CD14-positive monocyte (primary cell): Measurements from ENCODE around the gene GNB3. TPM values are rescaled to one million over a fixed set of nuclear protein-coding genes. Genes with fewer than 3 reads are reported as not detected.

ENCODE experiments used
- DNase-seq, 3 donors: peaks; one replicate each; pipeline ENCODE4 v3.0.0-alpha.2; 2011 to 2022
- H2AFZ ChIP-seq: 2 replicates; pipeline ENCODE4 v1.6.0; 2012; ENCODE audit warnings: mild to moderate bottlenecking, low read depth, low read length, inconsistent platforms; ENCODE audit not compliant: insufficient read depth, poor library complexity, severe bottlenecking
- H3K27ac ChIP-seq, 2 donors: 1 replicate in 1 of 2; 2 replicates in 1 of 2; pipeline ENCODE4 v1.5.1; 2012 to 2013; ENCODE audit warnings: low read length in 2 of 2, control low read depth in 1 of 2, inconsistent platforms in 1 of 2, low read depth in 1 of 2, mild to moderate bottlenecking in 1 of 2
- H3K27me3 ChIP-seq, 2 donors: one replicate each; pipeline versions ENCODE4 v1.6.0 to v1.6.1; 2011 to 2013; ENCODE audit warnings: low read length in 2 of 2; ENCODE audit not compliant: control insufficient read depth in 2 of 2, insufficient read depth in 2 of 2
- H3K36me3 ChIP-seq, 2 donors: replicated peaks in 1 of 2; 1 replicate in 1 of 2; 2 replicates in 1 of 2; pipeline versions ENCODE4 v1.5.1 to v1.6.1; 2012 to 2013; ENCODE audit warnings: low read length in 2 of 2, control low read depth in 1 of 2, inconsistent platforms in 1 of 2, mild to moderate bottlenecking in 1 of 2; ENCODE audit not compliant: insufficient read depth in 2 of 2, control insufficient read depth in 1 of 2
- H3K4me1 ChIP-seq, 2 donors: 1 replicate in 1 of 2; 2 replicates in 1 of 2; pipeline versions ENCODE4 v1.5.1 to v1.6.1; 2012 to 2013; ENCODE audit warnings: low read length in 2 of 2, control low read depth in 1 of 2, inconsistent platforms in 1 of 2, mild to moderate bottlenecking in 1 of 2, moderate library complexity in 1 of 2; ENCODE audit not compliant: insufficient read depth in 2 of 2, control insufficient read depth in 1 of 2
- H3K4me2 ChIP-seq: replicated peaks from 2 replicates; pipeline ENCODE3; 2012; ENCODE audit warnings: low read length, moderate library complexity, mild to moderate bottlenecking; ENCODE audit not compliant: poor library complexity, severe bottlenecking; ENCODE audit errors: extremely low read depth
- H3K4me3 ChIP-seq, 3 experiments: fragments of 200-600 bp in 1 of 3; sonication (generic) in 1 of 3; replicated peaks in 1 of 3; 1 replicate in 2 of 3; 2 replicates in 1 of 3; pipeline ENCODE4 v1.5.1; 2011 to 2013; ENCODE audit warnings: low read length in 3 of 3, mild to moderate bottlenecking in 3 of 3, control low read depth in 2 of 3, low read depth in 2 of 3, inconsistent platforms in 1 of 3, moderate library complexity in 1 of 3
- H3K79me2 ChIP-seq: 2 replicates; pipeline ENCODE4 v1.6.0; 2012; ENCODE audit warnings: mild to moderate bottlenecking, control low read depth, inconsistent platforms, low read length, moderate library complexity; ENCODE audit not compliant: insufficient read depth
- H3K9ac ChIP-seq: 2 replicates; pipeline ENCODE4 v1.6.0; 2017; ENCODE audit warnings: low read length, mild to moderate bottlenecking; ENCODE audit not compliant: insufficient read depth, poor library complexity, severe bottlenecking
- H3K9me3 ChIP-seq, 2 donors: replicated peaks in 1 of 2; 1 replicate in 1 of 2; 2 replicates in 1 of 2; pipeline versions ENCODE4 v1.5.1 to v1.6.1; 2012 to 2013; ENCODE audit warnings: low read length in 2 of 2, control low read depth in 1 of 2; ENCODE audit not compliant: control insufficient read depth in 1 of 2, insufficient read depth in 1 of 2
- H4K20me1 ChIP-seq: 2 replicates; pipeline ENCODE4 v1.6.0; 2012; ENCODE audit warnings: mild to moderate bottlenecking, low read length, control low read depth, moderate library complexity; ENCODE audit not compliant: insufficient read depth
- H3K27ac Mint-ChIP-seq, 7 donors: one replicate each; pipeline ENCODE4 v1.8.0; 2020; ENCODE audit warnings: mild to moderate bottlenecking in 7 of 7, mixed read lengths in 7 of 7, moderate library complexity in 6 of 7, inconsistent platforms in 2 of 7
- H3K27me3 Mint-ChIP-seq, 3 donors: one replicate each; pipeline ENCODE4 v1.8.0; 2021 to 2022; ENCODE audit warnings: low read depth in 3 of 3, mild to moderate bottlenecking in 3 of 3, mixed read lengths in 3 of 3, moderate library complexity in 3 of 3, inconsistent platforms in 1 of 3
- H3K36me3 Mint-ChIP-seq, 2 donors: one replicate each; pipeline ENCODE4 v1.8.0; 2020; ENCODE audit warnings: mixed read lengths in 2 of 2, inconsistent platforms in 1 of 2, mild to moderate bottlenecking in 1 of 2
- H3K4me1 Mint-ChIP-seq: one replicate; pipeline ENCODE4 v1.8.0; 2020; ENCODE audit warnings: mild to moderate bottlenecking, mixed read lengths
- H3K4me3 Mint-ChIP-seq, 2 donors: one replicate each; pipeline ENCODE4 v1.8.0; 2020; ENCODE audit warnings: mild to moderate bottlenecking in 2 of 2, mixed read lengths in 2 of 2, moderate library complexity in 1 of 2
- H3K9me3 Mint-ChIP-seq, 7 donors: one replicate each; pipeline ENCODE4 v1.8.0; 2020 to 2022; ENCODE audit warnings: mixed read lengths in 7 of 7, mild to moderate bottlenecking in 6 of 7, moderate library complexity in 6 of 7, inconsistent platforms in 2 of 7
- CTCF ChIP-seq: fragments of 200-600 bp; IDR thresholded peaks from one replicate; pipeline ENCODE4 v1.8.0; 2022; ENCODE audit warnings: antibody characterized with exemption, mild to moderate bottlenecking
- WGBS: methylation state at CpG from one replicate; pipeline ENCODE4 v1.1.5; 2013; ENCODE audit warnings: missing lambda C conversion rate; ENCODE audit not compliant: insufficient coverage; 5-methylcytosine and 5-hydroxymethylcytosine counted together
- intact Hi-C, 2 donors: fragments of 100-400 bp; cut with micrococcal nuclease; formaldehyde crosslinking; loops; one replicate each; pipeline versions ENCODE4 v1.15.0 to v1.15.1; 2023
- polyA plus RNA-seq, 3 donors: library from polyadenylated mRNA; depleted of rRNA in 1 of 3; unstranded in 2 of 3; stranded (reverse) in 1 of 3; fragments of 300-500 nt in 2 of 3; fragments of >200 nt in 1 of 3; fragmentation: Illumina TruSeq in 2 of 3; gene quantifications; 1 replicate in 2 of 3; 2 replicates in 1 of 3; pipeline ENCODE4 v1.2.3, GENCODE V29; 2012 to 2021

GNB3 gene
- polyA plus RNA-seq, 3 donors: 0.31 TPM; not detected in 2

GRCh38 chr12:6827982-6828780, 12.5 kb upstream of the GNB3 start, which contains the start of gene P3H3:
Gene P3H3, plus strand, starts transcription at chr12:6828407. Its CDS starts 34 bp downstream, at chr12:6828441.
- DNase-seq: no peak
- no peak within 1 kb of the TSS for H3K27ac ChIP-seq
- Mint-ChIP-seq H3K27ac (peak within 1 kb of the TSS in 2 of 7 donors; percentile 40 to 63), H3K9me3 (peaks cover 0 to 12% (median 8%) of the 10 kb centered on the region in 7 donors), H3K4me3 (peak within 1 kb of the TSS; percentile 84 to 95), H3K4me1 (peaks cover 26% of the 10 kb centered on the region), H3K27me3 (peaks cover 52 to 70% (median 54%) of the 10 kb centered on the region in 3 donors), H3K36me3 (peaks cover 16 to 26% of the 10 kb centered on the region in 2 donors)
- under 1% methylated on average over 55 of the region's 60 CpGs for WGBS
- no peaks in the 10 kb centered on the region for H3K36me3 ChIP-seq
- peak within 1 kb of the TSS; percentile 98 for H3K4me2 ChIP-seq
- H3K4me1 ChIP-seq: peaks cover 15 to 33% of the 10 kb centered on the region in 2 donors
- H2AFZ ChIP-seq: peak within 1 kb of the TSS; percentile 85
- H3K4me3 ChIP-seq: peak within 1 kb of the TSS; percentile 33 to 82 (median 48)
- peaks cover 12 to 49% of the 10 kb centered on the region in 2 donors for H3K27me3 ChIP-seq
- TF ChIP-seq CTCF: no peak
- peak within 1 kb of the TSS; percentile 53 for H3K9ac ChIP-seq
- intact Hi-C loops: loop anchor here (5.0 kb wide), 3 partner anchors 36 to 206 kb away; no protein-coding TSS in a partner anchor
- H4K20me1 ChIP-seq: peaks cover 29% of the 10 kb centered on the region
- H3K9me3 ChIP-seq: peaks cover 0 to 6% of the 10 kb centered on the region in 2 donors
- H3K79me2 ChIP-seq: no peaks in the 10 kb centered on the region

GRCh38 chr12:6828781-6829535, 11.8 kb upstream of the GNB3 start:
- peaks cover 15 to 26% of the 10 kb centered on the region in 2 donors for H3K36me3 Mint-ChIP-seq
- peaks cover 24% of the 10 kb centered on the region for H3K4me1 Mint-ChIP-seq
- H3K9me3 Mint-ChIP-seq: peaks cover 0 to 12% (median 8%) of the 10 kb centered on the region in 7 donors
- Histone ChIP-seq H2AFZ (peak overlapping the region; percentile 85), H3K36me3 (no peaks in the 10 kb centered on the region), H3K27ac (no peak overlapping the region), H3K4me3 (peak overlapping the region; percentile 33 to 82 (median 48)), H3K9ac (peak overlapping the region; percentile 53), H3K79me2 (no peaks in the 10 kb centered on the region), H3K4me1 (peaks cover 15 to 30% of the 10 kb centered on the region in 2 donors), H3K4me2 (peak overlapping the region; percentile 98), H3K27me3 (peaks cover 12 to 49% of the 10 kb centered on the region in 2 donors), H3K9me3 (peaks cover 0 to 6% of the 10 kb centered on the region in 2 donors), H4K20me1 (peaks cover 24% of the 10 kb centered on the region)
- peak in 1 of 3 donors; percentile 12 for DNase-seq
- peak overlapping the region; percentile 84 to 95 for H3K4me3 Mint-ChIP-seq
- intact Hi-C loops: loop anchor here (5.0 kb wide), 3 partner anchors 37 to 207 kb away; no protein-coding TSS in a partner anchor
- H3K27me3 Mint-ChIP-seq: peaks cover 49 to 69% (median 54%) of the 10 kb centered on the region in 3 donors
- peak overlapping the region in 2 of 7 donors; percentile 40 to 63 for H3K27ac Mint-ChIP-seq
- TF ChIP-seq CTCF: no peak
- WGBS: under 1% methylated on average over 68 of the region's 71 CpGs
